Activated CD8-positive, alpha-beta memory T cell treated with anti-CD3 and anti-CD28 coated beads for 4 hours (primary cell): ENCODE results near the gene AS3MT.
A peak's percentile ranks its signal among the peaks of the same experiment; 100 is the strongest.
"Not testable (repeated sequence)": the region's sequence is repeated elsewhere in the genome, so short reads cannot be mapped to it uniquely, and the experiment has no call there.

Experiments used
- DNase-seq, 2 donors: peaks; one replicate each; pipeline ENCODE4 v3.0.0-alpha.2; 2020; ENCODE audit warnings: low read depth in 2 of 2

Gene AS3MT

GRCh38 chr10:102855731-102856436 is 13.4 kb upstream of the AS3MT start:
- DNase-seq = not testable (repeated sequence)

GRCh38 chr10:102856758-102857424 is 12.4 kb upstream of the AS3MT start:
- DNase-seq = no peak

- DNase-seq = no peak
Observed at GRCh38 chr10:102859911-102860310, 9.4 kb upstream of the AS3MT start.

GRCh38 chr10:102863660-102864059 is 5.6 kb upstream of the AS3MT start:
- DNase-seq = no peak

- no peak for DNase-seq
Observed at GRCh38 chr10:102865620-102866019, 3.6 kb upstream of the AS3MT start.

- no peak for DNase-seq
Observed at GRCh38 chr10:102868911-102869257, 386 bp upstream of the AS3MT start.

GRCh38 chr10:102870221-102870620 is 951 bp downstream of the AS3MT start:
- DNase-seq = no peak

GRCh38 chr10:102872163-102872562 is 2.9 kb downstream of the AS3MT start:
- DNase-seq = no peak

- no peak for DNase-seq
Observed at GRCh38 chr10:102876747-102877153, 7.5 kb downstream of the AS3MT start.

GRCh38 chr10:102878629-102879028 is 9.4 kb downstream of the AS3MT start:
- DNase-seq = no peak

GRCh38 chr10:102880256-102880655 is 11.0 kb downstream of the AS3MT start:
- DNase-seq = no peak

GRCh38 chr10:102888048-102888447 is 18.8 kb downstream of the AS3MT start:
- no peak for DNase-seq

GRCh38 chr10:102894466-102895213 is 25.4 kb downstream of the AS3MT start:
- no peak for DNase-seq

- DNase-seq = no peak
Observed at GRCh38 chr10:102900006-102900405, 30.7 kb downstream of the AS3MT start.

GRCh38 chr10:102904346-102904745 is 35.1 kb downstream of the AS3MT start:
- no peak for DNase-seq

GRCh38 chr10:102906507-102906906 is 37.2 kb downstream of the AS3MT start:
- DNase-seq = no peak

- no peak for DNase-seq
Observed at GRCh38 chr10:102914781-102915180, 45.5 kb downstream of the AS3MT start.

GRCh38 chr10:102916173-102916572 is 46.9 kb downstream of the AS3MT start:
- no peak for DNase-seq

GRCh38 chr10:102917314-102917961 is 48.2 kb downstream of the AS3MT start:
- peak; percentile 51 to 62 for DNase-seq

- peak; percentile 99 to 100 for DNase-seq
Observed at GRCh38 chr10:102917962-102918816, 48.9 kb downstream of the AS3MT start, which contains the start of gene CNNM2. CNNM2 (plus strand) TSS chr10:102918294; CDS start chr10:102918481, 187 bp downstream.

GRCh38 chr10:102918817-102919245 is 49.6 kb downstream of the AS3MT start:
- no peak for DNase-seq
